IPS-NIHi7 (cell line): ENCODE data around the gene NOSIP.

Experiments
- DNase-seq: peaks from one replicate; pipeline ENCODE4 v3.0.0; 2012; ENCODE audit warnings: mixed read lengths; ENCODE audit errors: extremely low spot score

The NOSIP gene

GRCh38 chr19:49507803-49508494, 72.4 kb downstream of the NOSIP start:
- no peak for DNase-seq

GRCh38 chr19:49506575-49507105, 73.7 kb downstream of the NOSIP start:
- DNase-seq = peak; percentile 86
